Tibial artery (tissue), 4 donors: ENCODE measurements around the gene CPEB4.

ENCODE experiments used
- DNase-seq, 2 donors: peaks; one replicate each; pipeline ENCODE4 v3.0.0-alpha.2; 2019
- H3K27ac ChIP-seq, 2 donors: fragments of 200-600 bp; sonication (generic) in 1 of 2; 1 replicate in 1 of 2; 2 replicates in 1 of 2; pipeline ENCODE4 v1.5.1; 2018 to 2019; ENCODE audit warnings: mild to moderate bottlenecking in 1 of 2
- H3K27me3 ChIP-seq, 2 donors: fragments of 200-600 bp; sonication (generic) in 1 of 2; one replicate each; pipeline versions ENCODE4 v1.5.1 to v1.6.0; 2016 to 2019
- H3K36me3 ChIP-seq, 3 donors: fragments of 200-600 bp; sonication (generic) in 2 of 3; one replicate each; pipeline ENCODE4 v1.5.1; 2016 to 2019; ENCODE audit warnings: mild to moderate bottlenecking in 2 of 3
- H3K4me1 ChIP-seq, 4 donors: fragments of 200-600 bp; sonication (generic) in 2 of 4; 1 replicate in 3 of 4; 2 replicates in 1 of 4; pipeline ENCODE4 v1.5.1; 2016 to 2019
- H3K4me3 ChIP-seq, 2 donors: fragments of 200-600 bp; sonication (generic) in 1 of 2; 1 replicate in 1 of 2; 2 replicates in 1 of 2; pipeline ENCODE4 v1.5.1; 2018 to 2019; ENCODE audit warnings: mild to moderate bottlenecking in 2 of 2
- H3K9me3 ChIP-seq, 3 donors: fragments of 200-600 bp; sonication (generic) in 1 of 3; one replicate each; pipeline ENCODE4 v1.5.1; 2016 to 2019
- CTCF ChIP-seq, 2 experiments: fragments of 200-600 bp in 1 of 2; fragments of 450-650 bp in 1 of 2; IDR thresholded peaks; one replicate each; pipeline ENCODE4 v1.5.1; 2017 to 2019; ENCODE audit warnings: antibody characterized with exemption in 2 of 2, mild to moderate bottlenecking in 1 of 2, moderate library complexity in 1 of 2
- intact Hi-C: fragments of 100-400 bp; cut with DNase I; formaldehyde crosslinking; loops from one replicate; pipeline ENCODE4 v1.15.0; 2023; ENCODE audit warnings: low total_unique reads

CPEB4 gene

GRCh38 chr5:173960986-173961385 is 72.8 kb downstream of the CPEB4 start:
- H3K27ac ChIP-seq, result no peak overlapping the region
- H3K27me3 ChIP-seq, result no peaks in the 10 kb centered on the region
- intact Hi-C loops, result no loop called here
- TF ChIP-seq CTCF (IDR thresholded peaks at IDR 0.05), result no peak
- H3K9me3 ChIP-seq, result no peaks in the 10 kb centered on the region
- H3K36me3 ChIP-seq, result peaks cover 3% of the 10 kb centered on the region in 3 donors
- no peak for DNase-seq
- no peaks in the 10 kb centered on the region for H3K4me1 ChIP-seq
- no peak overlapping the region for H3K4me3 ChIP-seq

- no peaks in the 10 kb centered on the region for H3K9me3 ChIP-seq
- no peaks in the 10 kb centered on the region for H3K36me3 ChIP-seq
- H3K27me3 ChIP-seq, result no peaks in the 10 kb centered on the region
- intact Hi-C loops, result no loop called here
- no peaks in the 10 kb centered on the region for H3K4me1 ChIP-seq
- H3K4me3 ChIP-seq, result no peak overlapping the region
- no peak for DNase-seq
- TF ChIP-seq CTCF (IDR thresholded peaks at IDR 0.05), result no peak
- no peak overlapping the region for H3K27ac ChIP-seq
Measured at GRCh38 chr5:173961418-173961817, 73.3 kb downstream of the CPEB4 start.

GRCh38 chr5:173962436-173962972 is 74.4 kb downstream of the CPEB4 start:
- Histone ChIP-seq H3K36me3 (no peaks in the 10 kb centered on the region), H3K27ac (no peak overlapping the region), H3K9me3 (no peaks in the 10 kb centered on the region), H3K27me3 (no peaks in the 10 kb centered on the region), H3K4me3 (no peak overlapping the region), H3K4me1 (no peaks in the 10 kb centered on the region)
- TF ChIP-seq CTCF (IDR thresholded peaks at IDR 0.05), result no peak
- DNase-seq, result no peak
- intact Hi-C loops, result no loop called here

- Histone ChIP-seq H3K4me1 (no peaks in the 10 kb centered on the region), H3K4me3 (no peak overlapping the region), H3K9me3 (no peaks in the 10 kb centered on the region), H3K27ac (no peak overlapping the region), H3K36me3 (no peaks in the 10 kb centered on the region), H3K27me3 (no peaks in the 10 kb centered on the region)
- no peak for TF ChIP-seq CTCF (IDR thresholded peaks at IDR 0.05)
- intact Hi-C loops, result no loop called here
- no peak for DNase-seq
Measured at GRCh38 chr5:173963182-173963838, 75.2 kb downstream of the CPEB4 start.

- intact Hi-C loops, result no loop called here
- no peak for DNase-seq
Measured at GRCh38 chr5:173963867-173964441, 75.8 kb downstream of the CPEB4 start.

More at GRCh38 chr5:173963867-173964441, 75.8 kb downstream of the CPEB4 start:
- H3K27me3 ChIP-seq, result no peaks in the 10 kb centered on the region
- TF ChIP-seq CTCF (IDR thresholded peaks at IDR 0.05), result no peak
- H3K27ac ChIP-seq, result no peak overlapping the region
- H3K36me3 ChIP-seq, result no peaks in the 10 kb centered on the region
- H3K4me3 ChIP-seq, result no peak overlapping the region
- no peaks in the 10 kb centered on the region for H3K4me1 ChIP-seq
- H3K9me3 ChIP-seq, result no peaks in the 10 kb centered on the region
